HCT116 (cell line): ENCODE results near the gene GTF2IRD1. TPM values are rescaled to one million over a fixed set of nuclear protein-coding genes. Genes with fewer than 3 reads are reported as not detected.

Source experiments
- ATAC-seq: fragments of 200-7000 bp; cut with Tn5 transposase; 2 replicates; pipeline ENCODE4 v1.9.1; 2020; ENCODE audit warnings: mild to moderate bottlenecking, moderate library complexity
- BruUV-seq: library from RNA; stranded (reverse); fragments of 400-500 nt; replicated peaks from 2 replicates; lab custom pipeline; 2021; lab: Mats Ljungman, UMichigan
- CTCF ChIA-PET: fragments of 300-600 bp; sonication (Branson Sonifier 250); formaldehyde crosslinking; loops from one replicate; lab custom pipeline; 2021; ENCODE audit warnings: antibody characterized with exemption; lab: Charles Lee
- POLR2A ChIA-PET: fragments of 300-600, 350-600 bp; sonication (Branson Sonifier 250); formaldehyde crosslinking; loops from one replicate; lab custom pipeline; 2021; ENCODE audit warnings: antibody characterized with exemption; lab: Charles Lee
- RAD21 ChIA-PET, 2 experiments: fragments of 300-600 bp; sonication (Branson Sonifier 250); formaldehyde crosslinking; loops; one replicate each; lab custom pipeline; 2023; ENCODE audit warnings: low total read pairs in 2 of 2; ENCODE audit not compliant: uncharacterized antibody in 2 of 2, unreplicated experiment in 2 of 2, low non-redundant PET in 1 of 2; lab: Charles Lee
- DNase-seq: peaks from one replicate; pipeline ENCODE4 v3.0.0-alpha.2; 2010; ENCODE audit warnings: low read depth, low spot score
- H2AFZ ChIP-seq: fragments of 200-600 bp; shearing (Covaris generic), sonication (generic); 2 replicates; pipeline ENCODE4 v1.6.1; 2017; ENCODE audit warnings: low read depth, mixed run types, mixed read lengths, antibody characterized with exemption, low read length; ENCODE audit not compliant: poor library complexity, severe bottlenecking
- H3K27ac ChIP-seq: 2 replicates; pipeline ENCODE4 v1.5.1; 2012; ENCODE audit warnings: low read depth, low read length
- H3K27me3 ChIP-seq: fragments of 200-600 bp; sonication (generic); 2 replicates; pipeline ENCODE4 v1.6.1; 2016; ENCODE audit warnings: mixed run types, low read length, mixed read lengths; ENCODE audit not compliant: insufficient read depth
- H3K36me3 ChIP-seq, 2 experiments: fragments of 200-500 bp in 1 of 2; fragments of 200-600 bp in 1 of 2; sonication (Bioruptor generic) in 1 of 2; sonication (generic) in 1 of 2; 2 replicates each; pipeline versions ENCODE4 v1.5.1 to v1.6.1; 2014 to 2016; ENCODE audit warnings: low read length in 2 of 2, inconsistent platforms in 1 of 2, mixed read lengths in 1 of 2, mixed run types in 1 of 2; ENCODE audit not compliant: insufficient read depth in 2 of 2, control insufficient read depth in 1 of 2
- H3K4me1 ChIP-seq, 2 experiments: fragments of 200-600 bp in 1 of 2; sonication (generic) in 1 of 2; 2 replicates each; pipeline versions ENCODE4 v1.5.1 to v1.6.1; 2012 to 2017; ENCODE audit warnings: low read length in 2 of 2, inconsistent platforms in 1 of 2, mild to moderate bottlenecking in 1 of 2, mixed read lengths in 1 of 2, mixed run types in 1 of 2, moderate library complexity in 1 of 2; ENCODE audit not compliant: insufficient read depth in 2 of 2, control insufficient read depth in 1 of 2
- H3K4me2 ChIP-seq: fragments of 200-600 bp; sonication (generic); 2 replicates; pipeline ENCODE4 v1.6.1; 2017; ENCODE audit warnings: mixed run types, low read length, mixed read lengths
- H3K4me3 ChIP-seq, 2 experiments: fragments of 200-600 bp in 1 of 2; sonication (generic) in 1 of 2; replicated peaks in 1 of 2; 2 replicates each; pipeline ENCODE4 v1.5.1; 2011 to 2016; ENCODE audit warnings: low read length in 2 of 2, control low read depth in 1 of 2, low read depth in 1 of 2, mild to moderate bottlenecking in 1 of 2, mixed read lengths in 1 of 2, mixed run types in 1 of 2
- H3K79me2 ChIP-seq: fragments of 200-600 bp; sonication (generic); 2 replicates; pipeline ENCODE4 v1.6.1; 2017; ENCODE audit warnings: mild to moderate bottlenecking, mixed run types, low read length, moderate library complexity, mixed read lengths; ENCODE audit not compliant: insufficient read depth
- H3K9ac ChIP-seq: fragments of 200-600 bp; sonication (generic); 2 replicates; pipeline ENCODE4 v1.6.1; 2016; ENCODE audit warnings: low read length, mixed read lengths
- H3K9me2 ChIP-seq: fragments of 200-600 bp; sonication (generic), shearing (Covaris generic); 2 replicates; pipeline ENCODE4 v1.6.1; 2017; ENCODE audit warnings: mixed run types, mild to moderate bottlenecking, moderate library complexity; ENCODE audit not compliant: insufficient read depth
- H3K9me3 ChIP-seq, 2 experiments: fragments of 200-500 bp in 1 of 2; fragments of 200-600 bp in 1 of 2; sonication (Bioruptor generic) in 1 of 2; sonication (generic) in 1 of 2; 2 replicates each; pipeline ENCODE4 v1.6.1; 2014 to 2017; ENCODE audit warnings: low read length in 2 of 2, mixed read lengths in 2 of 2, inconsistent platforms in 1 of 2, low read depth in 1 of 2, mild to moderate bottlenecking in 1 of 2, mixed run types in 1 of 2, moderate library complexity in 1 of 2; ENCODE audit not compliant: control insufficient read depth in 1 of 2, insufficient read depth in 1 of 2
- H4K20me1 ChIP-seq: fragments of 200-600 bp; sonication (generic), shearing (Covaris generic); 2 replicates; pipeline ENCODE4 v1.6.1; 2017; ENCODE audit warnings: mixed run types, mild to moderate bottlenecking, moderate library complexity; ENCODE audit not compliant: insufficient read depth
- CBX3 ChIP-seq: IDR thresholded peaks from 2 replicates; pipeline ENCODE4 v1.6.1; 2012; ENCODE audit warnings: low read depth
- CTCF ChIP-seq, 3 experiments: fragments of 200-600 bp in 1 of 3; sonication (generic) in 1 of 3; IDR thresholded peaks in 2 of 3; conservative IDR thresholded peaks in 1 of 3; 2 replicates each; pipeline ENCODE4 v1.5.1; 2012 to 2017; ENCODE audit warnings: low read depth in 2 of 3, low read length in 2 of 3, antibody characterized with exemption in 1 of 3, borderline replicate concordance in 1 of 3, control low read depth in 1 of 3, mild to moderate bottlenecking in 1 of 3, mixed read lengths in 1 of 3, mixed run types in 1 of 3, moderate library complexity in 1 of 3; ENCODE audit not compliant: insufficient read depth in 1 of 3
- ELF1 ChIP-seq: IDR thresholded peaks from 2 replicates; pipeline ENCODE4 v1.6.1; 2012; ENCODE audit warnings: low read depth, borderline replicate concordance
- FOSL1 ChIP-seq: IDR thresholded peaks from 2 replicates; pipeline ENCODE4 v1.6.1; 2012; ENCODE audit warnings: low read depth
- JUND ChIP-seq: IDR thresholded peaks from 2 replicates; pipeline ENCODE4 v1.6.1; 2012
- MAX ChIP-seq: IDR thresholded peaks from 2 replicates; pipeline ENCODE4 v1.6.1; 2012
- RAD21 ChIP-seq: IDR thresholded peaks from 2 replicates; pipeline ENCODE4 v1.6.1; 2012; ENCODE audit warnings: low read depth, mild to moderate bottlenecking
- YY1 ChIP-seq: IDR thresholded peaks from 2 replicates; pipeline ENCODE4 v1.6.1; 2011; ENCODE audit warnings: low read length, low read depth, moderate library complexity, mild to moderate bottlenecking; ENCODE audit not compliant: insufficient replicate concordance; ENCODE audit errors: extremely low read depth
- ZBTB33 ChIP-seq: IDR thresholded peaks from 2 replicates; pipeline ENCODE4 v1.6.1; 2011; ENCODE audit warnings: mild to moderate bottlenecking, low read length, moderate library complexity; ENCODE audit not compliant: insufficient replicate concordance; ENCODE audit errors: extremely low read depth
- ZNF274 ChIP-seq: fragments of 200-500 bp; sonication (Bioruptor generic); IDR thresholded peaks from 2 replicates; pipeline ENCODE4 v1.6.1; 2014; ENCODE audit warnings: mild to moderate bottlenecking, low read depth, low read length, inconsistent platforms
- intact Hi-C: fragments of 100-400 bp; cut with micrococcal nuclease; formaldehyde crosslinking; loops from 2 replicates; pipeline ENCODE4 v1.10.0; 2022
- total RNA-seq: library from RNA; stranded (reverse); gene quantifications from one replicate; pipeline ENCODE4 v1.2.1, GENCODE V29; 2021; ENCODE audit not compliant: unreplicated experiment

The GTF2IRD1 gene
- total RNA-seq, 1 experiment from 2014 or later: 34.5 TPM

- DNase-seq: no peak
- ChIA-PET CTCF (no interaction called here), RAD21 (no interaction called here), POLR2A (no interaction called here)
- intact Hi-C loops: loop anchor here (10.0 kb wide), 1 partner anchor 91 kb away; no protein-coding TSS in a partner anchor
- Histone ChIP-seq H3K9me3 (no peaks in the 10 kb centered on the region), H3K36me3 (no peaks in the 10 kb centered on the region), H3K4me2 (peak overlapping the region; percentile 94), H3K9me2 (no peaks in the 10 kb centered on the region), H3K4me3 (peak overlapping the region; percentile 56 to 66), H3K79me2 (peaks cover 45% of the 10 kb centered on the region), H3K27me3 (no peaks in the 10 kb centered on the region), H3K9ac (peak overlapping the region; percentile 80), H4K20me1 (no peaks in the 10 kb centered on the region), H3K27ac (peak overlapping the region; percentile 60; the same call in 1 of the 2 replicates), H2AFZ (no peak overlapping the region), H3K4me1 (peaks cover 23 to 44% of the 10 kb centered on the region in 2 experiments)
- BruUV-seq: no TSS peak
- TF ChIP-seq ELF1 (no peak), MAX (no peak; the same call in 1 of the 2 replicates), FOSL1 (no peak)
- ATAC-seq: no peak; the same call in none of the 2 replicates
These were observed 567 bp downstream of the GTF2IRD1 start for GRCh38 chr7:74454021-74454924.

GRCh38 chr7:74454925-74455288 lies 1.2 kb downstream of the GTF2IRD1 start:
- Histone ChIP-seq H3K4me1 (peaks cover 23 to 39% of the 10 kb centered on the region in 2 experiments), H3K9me3 (no peaks in the 10 kb centered on the region), H2AFZ (no peak overlapping the region), H3K27ac (peak overlapping the region; percentile 60; the same call in 1 of the 2 replicates), H3K79me2 (peaks cover 51% of the 10 kb centered on the region), H3K27me3 (no peaks in the 10 kb centered on the region), H3K36me3 (no peaks in the 10 kb centered on the region), H3K4me2 (peak overlapping the region; percentile 94), H3K4me3 (peak overlapping the region; percentile 56 to 66), H3K9ac (peak overlapping the region; percentile 80), H3K9me2 (no peaks in the 10 kb centered on the region), H4K20me1 (no peaks in the 10 kb centered on the region)
- TF ChIP-seq JUND (no peak), CTCF (IDR thresholded peaks at IDR 0.05 in 2 of 3, conservative IDR thresholded peaks at IDR 0.05 in 1 of 3; ENCODE audit: borderline replicate concordance in 1 of 3, insufficient read depth in 1 of 3, low read depth in 2 of 3, low read length in 2 of 3) (no peak), CBX3 (no peak), RAD21 (no peak), MAX (no peak), YY1 (no peak), ZNF274 (no peak), ELF1 (no peak), ZBTB33 (no peak)
- BruUV-seq: no TSS peak
- intact Hi-C loops: loop anchor here (10.0 kb wide), 1 partner anchor 90 kb away; no protein-coding TSS in a partner anchor
- CTCF ChIA-PET: no interaction called here
- DNase-seq (no peak), ATAC-seq (no peak)
- RAD21 ChIA-PET: no interaction called here
- POLR2A ChIA-PET: no interaction called here
